NCI-H1092 (cell line): ENCODE measurements around the gene CNST.
"Not testable (repeated sequence)": the region's sequence is repeated elsewhere in the genome, so short reads cannot be mapped to it uniquely, and the experiment has no call there.

Experiments
- DNase-seq: peaks from one replicate; lab custom pipeline; 2025; lab: John Stamatoyannopoulos, UW

Gene CNST

DNA sequence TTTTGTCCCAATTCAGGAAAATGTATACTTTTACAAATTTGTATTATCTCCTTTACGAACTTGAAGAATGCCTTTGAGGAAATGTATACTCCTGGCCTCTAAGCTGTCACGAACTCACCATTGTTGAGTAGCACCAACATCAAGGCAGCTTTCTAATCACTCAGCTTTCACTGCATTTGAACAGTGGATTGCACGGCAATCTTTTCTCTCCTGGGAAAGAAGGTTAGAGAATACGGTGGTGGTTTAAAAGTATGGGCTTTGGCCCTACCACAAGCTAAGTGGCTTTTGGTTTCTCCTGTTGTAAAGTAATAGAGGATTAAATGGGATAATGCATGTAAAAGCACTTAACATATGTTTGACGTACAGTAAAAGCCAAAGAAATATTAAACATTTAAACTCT, 57.8 kb downstream of the CNST start:
- no peak for DNase-seq

DNA sequence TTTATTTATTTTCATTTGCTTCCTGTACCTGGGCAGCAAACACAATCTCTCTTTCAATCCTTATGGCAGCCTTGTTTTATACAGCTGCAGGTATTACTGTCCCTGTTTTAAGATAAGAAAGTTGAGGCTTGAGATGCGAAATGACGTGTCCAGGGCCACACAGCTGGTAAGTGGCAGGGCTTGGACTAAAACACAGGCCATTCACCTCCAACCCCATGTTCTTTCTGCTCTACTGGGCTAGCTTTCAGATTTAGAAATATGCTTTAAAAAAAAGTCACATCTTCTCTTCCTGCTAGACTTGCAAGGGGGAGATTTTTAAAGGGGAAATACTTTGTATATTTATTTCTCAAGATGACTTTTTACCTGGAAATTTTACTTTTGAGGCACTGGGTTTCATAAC, 62.8 kb downstream of the CNST start:
- DNase-seq: no peak

DNA sequence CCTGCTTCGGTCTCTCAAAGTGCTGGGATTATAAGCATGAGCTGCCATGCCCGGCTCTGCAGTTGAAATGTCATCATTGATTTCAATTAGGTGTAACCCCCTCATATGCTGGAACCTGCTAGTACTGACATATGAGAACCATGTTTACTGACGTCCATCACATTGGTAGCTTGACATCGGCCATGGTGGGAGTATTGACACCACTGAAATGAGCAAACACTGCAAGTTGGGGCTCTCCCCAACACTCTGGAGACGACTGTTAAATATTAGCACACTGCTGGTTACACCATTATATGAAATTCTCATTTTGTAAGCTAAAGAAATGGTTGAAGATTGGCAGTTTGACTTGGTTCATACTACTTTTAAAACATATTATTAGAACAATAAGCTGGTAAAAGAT, 63.7 kb downstream of the CNST start:
- DNase-seq: no peak

DNA sequence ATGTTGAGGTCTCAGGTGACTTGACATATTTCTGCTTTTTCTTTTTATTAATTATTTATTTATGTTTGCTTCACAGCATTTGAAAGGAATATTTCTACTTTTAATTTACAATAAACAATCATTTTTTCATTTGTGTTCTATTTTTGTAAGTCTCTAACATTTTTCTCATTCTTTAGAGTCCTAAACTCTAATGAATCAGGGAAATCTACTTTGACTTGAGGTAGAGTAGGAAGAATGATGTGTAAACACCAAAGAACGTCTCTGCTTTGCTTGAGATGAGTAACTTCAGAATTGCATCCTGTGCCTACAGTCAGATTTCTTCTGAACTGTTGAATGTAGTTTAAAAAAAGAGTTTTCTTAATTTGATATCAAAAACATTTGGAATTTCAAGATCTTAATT, 65.2 kb downstream of the CNST start:
- DNase-seq: no peak

DNA sequence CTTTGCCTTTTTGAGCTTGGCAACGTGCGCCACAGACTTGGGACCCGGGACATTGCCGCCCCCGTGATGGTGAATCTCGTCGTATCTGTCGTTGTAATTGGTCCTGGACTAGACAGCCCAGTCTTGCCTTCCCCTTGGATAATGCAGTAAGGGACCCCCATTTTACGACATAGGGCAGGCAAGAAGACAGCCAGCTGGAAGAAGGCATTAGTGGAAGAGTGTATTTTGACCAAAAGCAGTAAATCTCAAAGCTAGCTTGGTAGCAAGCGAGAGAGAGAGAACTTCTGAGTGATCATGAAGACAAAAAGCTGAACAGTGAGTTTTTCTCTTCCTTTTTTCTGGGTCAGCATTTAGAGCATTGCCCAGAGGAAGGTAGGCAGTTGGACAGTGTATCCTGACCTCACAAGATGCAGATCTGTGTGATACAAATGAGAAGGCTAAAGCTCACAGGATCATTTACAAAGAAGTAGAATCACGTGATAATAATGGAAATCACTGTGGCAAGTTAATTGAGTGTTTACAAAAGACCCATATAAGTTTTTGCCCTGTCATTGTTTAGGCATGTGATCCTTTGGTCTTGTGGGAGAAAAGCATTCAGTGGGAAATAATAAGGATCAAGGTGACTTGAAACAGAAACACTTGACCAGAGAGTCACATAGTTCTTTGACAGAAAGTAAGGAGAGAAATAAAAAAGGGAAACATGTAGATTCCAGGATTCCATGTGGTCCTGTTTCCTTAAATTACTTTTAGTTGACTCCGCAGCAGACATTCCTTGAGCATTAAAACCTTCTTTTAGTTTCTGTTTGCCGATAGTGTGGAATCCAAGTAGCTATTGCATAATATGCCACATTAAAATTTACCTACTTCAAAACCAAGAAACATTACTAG, 66.3 kb downstream of the CNST start:
- DNase-seq: no peak

DNA sequence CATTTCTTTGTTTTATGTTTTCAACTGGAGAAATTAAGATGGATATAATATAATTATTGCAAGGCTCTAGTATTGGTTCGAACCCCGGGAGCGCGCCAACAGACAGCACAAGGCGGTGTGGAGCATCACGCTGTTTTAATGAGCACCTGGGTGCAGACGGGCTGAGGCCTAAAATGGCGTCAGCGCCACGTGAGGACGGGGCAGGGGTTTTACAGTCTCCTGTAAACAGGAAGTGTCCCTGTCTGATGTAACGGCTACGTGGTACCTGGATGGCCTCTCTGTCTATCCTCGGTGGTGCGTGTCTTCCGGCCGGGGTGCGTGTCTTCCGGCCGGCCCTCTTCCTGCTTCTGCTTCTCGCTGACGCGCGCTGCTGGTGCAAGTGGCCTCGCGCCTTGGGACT, 68.4 kb downstream of the CNST start:
- not testable (repeated sequence) for DNase-seq

DNA sequence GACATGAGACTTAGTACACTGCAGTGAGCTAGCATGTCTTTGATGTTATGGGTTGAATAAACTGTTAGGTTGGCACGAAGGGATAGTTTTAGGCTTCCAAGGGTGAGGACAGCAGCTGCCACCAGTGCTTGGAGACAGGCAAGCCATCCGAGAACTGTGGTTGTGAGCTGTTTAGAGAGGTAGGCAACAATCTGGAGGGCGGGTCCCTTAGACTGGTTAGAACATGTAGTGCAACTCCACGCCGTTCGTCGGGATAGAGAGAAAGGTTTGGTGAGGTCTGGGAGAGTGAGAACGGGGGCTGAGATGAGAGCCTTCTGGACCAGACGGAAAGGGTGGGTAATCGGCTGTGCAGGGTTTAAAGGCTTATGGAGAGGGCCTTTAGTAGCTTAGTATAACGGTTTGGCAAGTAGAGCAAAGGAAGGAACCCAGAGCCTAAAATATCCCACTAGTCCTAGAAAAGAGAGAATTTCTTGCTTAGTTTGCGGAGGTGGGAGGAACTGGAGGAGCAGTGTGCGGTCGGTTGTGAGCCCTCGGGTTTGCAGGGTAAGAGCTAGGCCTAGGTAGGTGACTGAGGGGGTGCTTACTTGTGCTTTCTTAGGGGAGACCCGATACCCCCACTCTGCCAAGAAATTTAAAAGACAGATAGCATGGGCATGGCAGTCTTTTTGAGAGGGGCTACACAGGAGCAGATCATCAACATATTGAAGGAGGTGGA, 72.8 kb downstream of the CNST start:
- no peak for DNase-seq

DNA sequence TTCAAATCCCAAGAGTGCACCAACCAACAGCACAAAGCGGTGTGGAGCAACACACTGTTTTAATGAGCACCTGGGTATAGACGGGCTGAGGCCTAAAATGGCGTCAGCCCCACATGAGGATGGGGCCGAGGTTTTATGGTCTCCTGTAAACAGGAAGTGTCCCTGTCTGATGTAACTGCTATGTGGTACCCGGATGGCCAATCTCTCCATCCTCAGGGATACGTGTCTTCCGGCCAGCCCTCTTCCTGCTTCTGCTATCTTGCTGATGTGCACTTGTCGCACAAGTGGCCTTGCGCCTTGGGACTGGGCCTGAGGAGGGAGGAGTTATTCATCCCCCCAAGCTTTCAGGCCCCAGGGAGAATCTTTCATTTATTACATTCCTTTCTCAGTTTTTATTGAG, 73.5 kb downstream of the CNST start:
- no peak for DNase-seq

DNA sequence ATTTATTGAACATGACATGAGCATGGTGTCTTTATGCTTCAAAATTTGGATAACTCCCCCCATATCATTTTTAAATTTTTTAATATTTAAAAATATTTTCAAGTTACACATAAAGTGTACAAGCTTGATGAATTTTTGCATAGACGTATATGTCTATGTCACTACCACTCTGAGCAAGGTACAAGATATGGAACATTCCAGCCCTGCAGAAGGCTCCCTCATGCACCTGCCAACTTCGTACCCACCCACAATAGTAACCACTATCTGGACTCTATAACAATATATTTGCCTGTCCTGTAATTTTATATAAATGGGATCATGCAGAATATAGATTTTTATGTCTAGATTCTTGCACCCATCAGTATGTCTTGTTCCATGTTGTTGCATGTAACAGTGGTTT, 74.5 kb downstream of the CNST start:
- no peak for DNase-seq

DNA sequence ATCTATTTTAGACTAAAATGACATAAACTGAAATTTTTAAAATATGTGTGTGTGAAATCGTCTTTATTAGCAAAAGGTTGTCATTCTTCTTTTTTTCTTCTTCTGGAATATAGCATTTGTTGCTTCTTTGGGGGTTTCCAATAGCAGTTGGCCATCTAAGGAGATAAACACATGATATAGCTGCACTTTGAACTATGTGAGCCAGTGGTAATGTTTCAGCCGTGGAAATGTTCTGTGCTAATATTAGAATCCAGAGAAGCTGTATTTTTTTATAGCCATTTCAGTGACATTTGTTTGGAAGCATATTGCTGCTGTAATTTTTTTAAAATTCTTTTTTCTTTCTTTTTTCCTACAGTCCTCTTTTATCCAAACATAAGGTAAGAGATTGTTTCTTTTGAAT, 75.1 kb downstream of the CNST start:
- DNase-seq: no peak

DNA sequence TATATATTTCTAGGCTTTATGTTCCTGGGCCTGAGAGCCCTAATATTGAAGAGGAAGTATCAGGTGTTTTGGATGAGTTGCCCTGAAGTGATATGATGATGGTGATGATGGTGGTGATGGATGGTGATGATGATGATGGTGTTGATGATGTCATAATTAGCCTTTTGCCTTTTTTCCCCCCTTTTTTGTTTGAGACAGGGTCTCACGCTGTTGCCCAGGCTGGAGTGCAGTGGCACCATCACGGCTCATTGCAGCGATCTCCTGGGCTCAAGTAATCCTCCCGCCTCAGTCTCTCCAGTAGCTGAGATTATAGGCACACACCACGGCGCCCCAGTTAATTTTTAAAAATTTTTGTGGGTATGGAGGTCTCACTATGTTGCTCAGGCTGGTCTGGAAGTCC, 76.5 kb downstream of the CNST start:
- no peak for DNase-seq

DNA sequence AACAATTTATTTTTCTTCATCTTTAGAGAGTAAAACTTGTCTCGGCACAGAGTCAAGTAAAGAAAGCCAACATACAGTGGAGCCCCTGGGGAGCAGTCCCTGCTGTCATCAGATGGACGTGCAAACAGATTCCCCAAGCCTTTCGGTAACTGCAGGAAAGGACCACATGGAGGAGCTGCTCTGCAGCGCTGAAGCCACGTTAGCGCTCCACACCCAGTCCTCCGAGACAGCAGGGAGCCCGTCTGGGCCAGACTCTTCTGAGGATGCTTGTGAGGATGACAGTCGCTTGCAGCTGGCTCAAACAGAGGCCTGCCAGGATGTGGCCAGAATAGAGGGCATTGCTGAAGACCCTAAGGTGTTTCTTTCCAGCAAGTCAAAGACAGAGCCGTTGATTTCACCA, 80.9 kb downstream of the CNST start:
- DNase-seq: no peak

DNA sequence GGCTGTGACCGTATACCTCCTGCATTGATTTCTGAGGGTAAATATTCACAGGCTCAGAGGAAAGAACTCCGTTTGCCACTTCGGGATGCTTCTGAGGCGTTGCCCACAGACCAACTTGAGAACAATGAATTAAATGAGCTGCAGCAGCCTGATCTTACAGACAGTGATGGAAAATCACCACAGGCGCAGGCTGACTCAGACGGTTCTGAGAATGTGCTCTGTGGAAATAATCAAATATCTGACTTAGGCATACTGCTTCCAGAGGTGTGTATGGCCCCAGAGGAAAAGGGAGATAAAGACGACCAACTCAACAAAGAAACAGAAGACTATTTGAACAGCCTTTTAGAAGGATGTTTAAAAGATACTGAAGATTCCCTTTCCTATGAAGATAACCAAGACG, 81.3 kb downstream of the CNST start:
- DNase-seq: no peak

DNA sequence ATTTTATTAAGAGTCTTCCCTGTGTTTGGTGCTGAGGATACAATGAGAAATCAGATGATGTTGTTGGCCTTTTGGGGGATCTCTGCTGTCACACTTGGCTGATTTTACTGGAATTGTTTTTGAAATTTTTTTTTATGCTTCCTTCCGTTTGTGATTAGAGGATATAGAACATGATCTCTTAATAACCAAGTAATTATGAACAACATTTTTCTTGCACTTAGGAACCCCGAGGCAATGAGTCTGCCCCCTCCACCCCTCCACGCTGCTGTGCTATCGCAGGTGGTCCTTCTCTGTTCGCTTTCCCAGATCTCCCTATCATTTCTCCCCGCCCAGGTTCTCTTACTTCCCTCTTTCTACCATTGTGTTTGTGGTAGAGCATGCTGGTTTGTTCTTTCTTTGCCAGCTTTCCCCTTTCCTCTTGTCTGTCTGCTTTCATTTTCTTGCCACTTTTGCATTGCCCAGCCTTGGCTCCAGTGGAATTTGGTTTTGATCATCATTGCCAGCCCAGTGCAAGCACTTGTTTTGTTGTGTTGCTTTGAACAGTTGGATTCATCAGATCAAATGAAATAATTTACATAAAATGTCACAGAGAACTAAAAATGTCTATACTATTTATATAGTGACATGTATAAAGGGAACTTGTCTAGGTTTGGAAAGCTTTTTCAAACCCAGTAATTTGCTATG, 84.9 kb downstream of the CNST start:
- DNase-seq: no peak

DNA sequence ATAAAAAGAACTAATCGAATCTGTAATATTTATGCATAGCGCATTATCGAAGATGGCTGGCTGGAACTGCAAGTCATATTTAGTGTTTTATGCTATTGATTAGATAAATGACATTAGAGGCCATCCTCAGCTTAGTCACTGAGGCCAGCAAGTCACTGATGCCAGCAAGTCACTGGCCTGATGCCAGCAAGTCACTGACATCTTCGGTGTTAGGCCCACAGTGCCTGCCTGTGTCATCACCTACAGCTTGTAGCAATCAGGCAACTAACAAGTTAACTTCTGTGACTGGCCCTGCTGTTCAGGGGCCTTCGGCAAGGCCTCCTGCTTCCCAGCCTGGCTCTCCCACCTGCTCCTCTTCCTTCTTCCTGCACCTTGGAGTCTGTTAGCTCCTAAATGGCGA, 92.3 kb downstream of the CNST start:
- DNase-seq: no peak

DNA sequence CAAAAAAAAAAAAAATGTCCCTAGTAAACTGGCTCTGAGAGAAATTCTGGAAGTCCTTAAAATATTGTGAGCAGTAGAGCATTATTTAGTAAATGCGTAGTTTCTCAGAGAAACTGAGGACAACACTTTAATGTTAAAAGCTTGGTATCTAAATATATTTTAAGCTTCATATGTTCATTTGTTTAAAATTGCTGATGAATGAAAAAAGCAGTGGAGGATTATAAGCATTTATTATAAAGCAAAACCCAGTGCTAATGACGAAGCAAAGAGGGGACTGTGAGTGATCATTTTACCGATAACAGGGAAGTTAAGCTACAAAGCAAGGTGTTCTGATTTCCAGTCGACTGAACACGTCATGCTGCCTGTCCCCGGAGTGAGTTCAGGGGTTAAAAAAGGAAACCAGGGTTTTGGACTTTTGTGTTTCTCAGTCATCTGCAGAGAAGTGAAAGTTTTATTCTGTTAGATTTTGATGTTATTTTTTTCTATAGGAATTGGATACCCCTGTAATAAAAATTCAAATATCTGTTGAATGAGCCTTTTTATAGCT, 93.4 kb downstream of the CNST start:
- DNase-seq: no peak

DNA sequence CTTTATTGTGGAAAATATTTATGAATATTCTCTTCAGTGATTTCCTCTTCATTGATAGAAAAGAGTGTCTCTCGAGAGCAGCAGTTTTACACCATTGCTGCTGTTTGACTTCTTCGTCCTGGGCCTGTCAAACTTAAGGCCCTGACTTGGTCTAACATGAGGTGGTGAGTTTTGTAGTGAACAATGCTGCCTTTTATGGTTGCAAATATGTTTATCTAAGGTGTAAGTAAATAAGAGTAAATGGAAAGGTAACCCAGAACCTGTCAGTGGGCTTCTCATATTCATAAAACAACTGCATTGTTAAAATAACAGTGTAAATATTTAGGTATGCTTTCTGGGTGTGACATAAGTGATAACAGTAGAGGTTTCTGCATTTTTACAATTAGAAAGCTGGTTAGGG, 95.2 kb downstream of the CNST start:
- DNase-seq: no peak

DNA sequence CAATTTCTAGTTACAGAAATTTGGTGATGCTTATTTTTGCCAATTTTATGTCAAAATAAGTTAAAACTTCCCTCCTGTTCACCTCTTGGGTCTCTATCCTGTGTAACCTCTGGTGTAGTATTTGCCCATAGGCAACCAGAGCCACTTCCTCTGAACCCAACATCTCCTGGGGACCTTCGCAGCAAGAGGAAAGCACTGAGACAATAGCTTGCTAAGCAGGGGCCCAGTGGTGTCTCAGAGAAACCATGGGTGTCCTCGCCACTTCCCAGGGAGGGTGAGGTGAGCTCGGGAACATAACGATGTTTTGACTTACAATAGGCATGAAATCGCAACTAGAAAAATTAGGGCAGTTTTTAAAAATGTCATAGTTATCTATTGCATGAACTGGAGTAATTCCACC, 101.5 kb downstream of the CNST start:
- DNase-seq: no peak

DNA sequence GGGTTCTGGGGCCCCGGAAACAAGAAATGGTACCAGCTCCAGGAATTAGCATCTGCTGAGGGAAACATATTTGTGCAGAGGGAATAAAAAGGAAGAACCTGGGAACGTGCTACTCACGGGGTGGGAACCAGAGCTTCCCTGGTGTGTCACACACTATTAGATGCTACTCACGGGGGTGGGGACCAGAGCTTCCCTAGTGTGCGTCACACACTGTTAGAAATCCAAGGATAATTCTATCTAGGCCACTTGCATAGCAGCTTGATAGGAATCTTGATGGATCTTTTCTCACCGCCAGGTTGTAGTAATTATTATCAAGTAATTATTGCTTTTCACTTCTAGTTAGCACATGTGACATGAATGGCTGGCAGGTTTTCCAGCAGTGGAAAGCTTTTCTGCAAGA, 103.4 kb downstream of the CNST start:
- no peak for DNase-seq

DNA sequence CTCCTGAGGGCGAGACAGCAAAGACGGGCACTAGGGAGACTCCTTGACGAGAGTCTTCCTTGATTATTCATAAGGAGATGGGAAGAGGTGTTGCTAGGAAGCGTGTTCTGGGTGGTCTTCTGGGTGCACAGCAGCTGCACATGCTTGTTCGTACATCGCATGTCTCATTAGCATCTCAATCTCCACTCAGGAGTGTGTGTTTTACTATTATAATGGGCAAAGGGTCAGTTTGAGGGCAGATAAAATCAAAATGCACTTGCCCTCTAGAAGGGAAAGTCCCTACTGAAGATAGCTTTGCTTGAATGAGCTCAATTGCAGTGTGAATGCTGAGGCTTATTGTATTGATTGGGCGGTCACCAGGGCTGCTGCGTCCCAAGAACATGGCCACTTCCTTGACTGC, 107.8 kb downstream of the CNST start:
- DNase-seq: no peak

DNA sequence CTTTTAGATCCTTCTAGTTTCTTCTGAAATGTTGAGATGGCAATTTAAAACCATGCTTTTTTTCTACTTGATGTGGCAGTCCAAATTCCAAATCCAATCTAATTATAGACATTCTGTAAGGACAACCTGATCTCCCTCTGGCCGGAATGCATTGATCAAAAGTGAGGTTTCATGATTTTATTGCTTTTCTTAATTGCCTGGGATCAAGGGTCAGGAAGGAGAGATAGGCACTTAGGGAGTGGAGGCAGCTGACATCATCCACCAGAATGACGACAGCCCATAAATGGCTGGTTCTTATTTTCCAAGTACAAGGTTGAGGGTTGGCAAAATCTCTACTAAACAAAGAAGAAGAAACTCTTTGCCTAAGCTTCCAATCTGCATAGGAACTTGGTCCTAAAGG, 111.6 kb downstream of the CNST start:
- no peak for DNase-seq

DNA sequence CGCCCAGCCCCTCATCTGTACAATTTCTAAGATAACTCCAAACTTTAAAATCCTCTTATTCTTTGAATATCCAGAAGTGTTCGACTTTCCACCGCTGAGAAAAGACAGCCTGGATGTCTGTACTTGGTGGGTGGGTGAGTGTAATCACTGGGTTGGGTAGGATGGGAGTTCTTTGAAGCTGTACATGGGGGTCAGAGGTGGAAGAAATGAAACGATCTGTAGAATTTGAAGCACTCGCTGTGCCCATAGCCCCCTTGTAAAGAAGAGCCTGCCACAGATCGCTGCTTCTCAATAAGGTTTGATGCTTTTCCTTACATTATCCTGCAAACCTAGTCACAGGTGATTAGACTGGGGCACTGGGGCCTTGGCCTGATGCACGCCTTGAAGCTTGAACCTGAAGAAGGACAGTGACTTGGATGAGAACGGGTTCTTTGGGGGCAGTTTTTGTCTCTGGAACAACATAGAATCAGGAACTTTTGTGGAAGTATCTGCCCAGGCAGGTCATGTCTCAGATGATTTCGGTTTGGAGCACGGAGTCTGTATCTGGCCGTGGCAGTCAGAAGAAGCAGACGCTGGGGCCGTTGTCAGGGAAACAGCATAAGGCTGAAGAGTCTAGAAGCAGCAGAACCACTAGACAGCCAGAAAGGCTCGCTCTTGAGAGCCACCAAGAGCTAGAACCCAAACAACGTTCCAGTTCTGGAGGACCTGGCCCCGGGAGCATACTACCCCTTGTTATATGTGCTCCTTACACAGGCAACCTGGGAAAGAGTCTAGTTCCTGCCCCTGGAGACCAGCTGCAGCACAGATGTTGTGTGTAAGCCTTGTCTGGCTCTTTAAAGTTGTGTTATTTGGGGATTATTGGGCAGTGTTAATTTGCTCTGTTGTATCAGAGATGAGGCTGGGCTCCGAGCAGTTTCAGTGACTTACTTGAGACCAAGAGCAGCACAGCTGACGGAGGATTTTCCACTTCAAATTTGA, 112.8 kb downstream of the CNST start:
- DNase-seq: no peak
